OCI-LY1 (cell line): ENCODE measurements around the gene LBHD2.

Experiments used
- H2AFZ ChIP-seq: fragments of 200-600 bp; sonication (generic), shearing (Covaris generic); 2 replicates; pipeline ENCODE4 v1.6.0; 2014; ENCODE audit warnings: antibody characterized with exemption, mild to moderate bottlenecking, low read length
- H3F3A ChIP-seq: fragments of 200-600 bp; sonication (generic), shearing (Covaris generic); 2 replicates; pipeline ENCODE4 v1.6.0; 2014; ENCODE audit warnings: mild to moderate bottlenecking, antibody characterized with exemption, low read length, moderate library complexity; ENCODE audit not compliant: insufficient read depth
- H3K27ac ChIP-seq: fragments of 200-600 bp; sonication (generic); 2 replicates; pipeline ENCODE4 v1.5.1; 2014; ENCODE audit warnings: low read length, mixed run types, mild to moderate bottlenecking, low read depth; ENCODE audit not compliant: poor library complexity, severe bottlenecking
- H3K27me3 ChIP-seq: fragments of 200-600 bp; sonication (generic); 2 replicates; pipeline ENCODE4 v1.6.0; 2014; ENCODE audit warnings: antibody characterized with exemption, mild to moderate bottlenecking, low read length, moderate library complexity; ENCODE audit not compliant: insufficient read depth
- H3K36me3 ChIP-seq: fragments of 200-600 bp; sonication (generic); 2 replicates; pipeline ENCODE4 v1.6.1; 2014; ENCODE audit warnings: mild to moderate bottlenecking, antibody characterized with exemption, low read length, moderate library complexity, mixed read lengths; ENCODE audit not compliant: insufficient read depth
- H3K4me1 ChIP-seq: fragments of 200-600 bp; sonication (generic); 2 replicates; pipeline ENCODE4 v1.5.1; 2014; ENCODE audit warnings: mild to moderate bottlenecking, low read length, moderate library complexity; ENCODE audit not compliant: insufficient read depth, severe bottlenecking
- H3K4me2 ChIP-seq: fragments of 200-600 bp; sonication (generic), shearing (Covaris generic); 2 replicates; pipeline ENCODE4 v1.6.1; 2014; ENCODE audit warnings: low read length
- H3K4me3 ChIP-seq: fragments of 200-600 bp; sonication (generic); 2 replicates; pipeline ENCODE4 v1.5.1; 2014; ENCODE audit warnings: low read length, low read depth, mild to moderate bottlenecking, mixed read lengths; ENCODE audit not compliant: poor library complexity, severe bottlenecking
- H3K79me2 ChIP-seq: fragments of 200-600 bp; shearing (Covaris generic); 2 replicates; pipeline ENCODE4 v1.6.1; 2016; ENCODE audit warnings: mixed run types, low read length, mixed read lengths; ENCODE audit not compliant: insufficient read depth
- H3K9ac ChIP-seq: fragments of 200-600 bp; sonication (generic), shearing (Covaris generic); 2 replicates; pipeline ENCODE4 v1.6.1; 2014; ENCODE audit warnings: mild to moderate bottlenecking, low read length, mixed read lengths
- H3K9me2 ChIP-seq: fragments of 200-600 bp; sonication (generic), shearing (Covaris generic); 2 replicates; pipeline ENCODE4 v1.6.1; 2014; ENCODE audit warnings: low read depth, mild to moderate bottlenecking, low read length, mixed read lengths
- H3K9me3 ChIP-seq: fragments of 200-600 bp; shearing (Covaris generic); 2 replicates; pipeline ENCODE4 v1.6.1; 2014; ENCODE audit warnings: low read length, mixed read lengths
- H4K20me1 ChIP-seq: fragments of 200-600 bp; sonication (generic), shearing (Covaris generic); 2 replicates; pipeline ENCODE4 v1.6.0; 2016; ENCODE audit warnings: mild to moderate bottlenecking, low read length; ENCODE audit not compliant: insufficient read depth
- EZH2 ChIP-seq: fragments of 200-600 bp; sonication (generic), shearing (Covaris generic); IDR thresholded peaks from 2 replicates; pipeline ENCODE4 v1.8.0; 2017; ENCODE audit warnings: borderline replicate concordance, mixed run types, mild to moderate bottlenecking, antibody characterized with exemption, low read length, moderate library complexity, mixed read lengths
- TF ChIP-seq, protein P1 (sequence below): fragments of 200-600 bp; sonication (generic), shearing (Covaris generic); IDR thresholded peaks from 2 replicates; pipeline ENCODE4 v1.5.1; 2017; ENCODE audit warnings: mild to moderate bottlenecking, antibody characterized with exemption, low read length, moderate library complexity, mixed read lengths

LBHD2 gene

DNA sequence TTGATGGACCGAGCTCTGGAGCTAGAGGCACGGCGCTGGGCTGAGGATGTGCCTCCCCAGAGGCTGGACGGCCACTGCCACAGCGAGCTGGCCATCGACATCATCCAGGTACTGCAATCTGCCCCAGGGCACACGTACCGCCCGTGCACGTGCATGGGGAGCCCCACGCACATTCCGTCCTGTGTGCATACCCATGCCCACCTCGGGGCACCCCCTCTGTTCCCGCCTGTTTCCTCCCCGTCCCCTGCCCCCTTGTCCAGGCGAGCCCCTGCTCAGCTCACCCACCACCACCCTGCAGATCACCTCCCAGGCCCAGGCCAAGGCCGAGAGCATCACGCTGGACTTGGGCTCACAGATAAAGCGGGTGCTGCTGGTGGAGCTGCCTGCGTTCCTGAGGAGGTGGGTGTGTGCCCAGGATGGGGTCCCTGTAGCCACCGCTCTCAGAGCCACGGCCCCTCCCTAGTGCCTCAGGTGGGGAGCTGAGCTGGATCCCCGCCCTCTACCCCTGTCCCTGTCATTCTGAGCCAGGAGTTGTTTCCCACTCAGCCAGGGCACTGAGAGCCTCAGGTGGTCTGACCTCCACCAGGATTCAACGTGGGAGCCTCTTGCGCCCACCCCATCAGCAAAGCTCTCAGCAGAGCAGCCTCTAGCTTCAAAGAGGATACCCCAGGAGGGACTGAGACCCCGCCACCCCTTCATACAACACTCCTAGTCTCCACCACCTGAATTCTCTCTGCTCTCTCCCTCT lies 46.2 kb downstream of the LBHD2 start:
- Histone ChIP-seq H3K36me3 (no peaks in the 10 kb centered on the region), H3K4me1 (no peaks in the 10 kb centered on the region), H3K4me2 (no peak overlapping the region), H3K27me3 (peaks cover 13% of the 10 kb centered on the region; the same call in 1 of the 2 replicates), H3K4me3 (no peak overlapping the region), H3K9ac (no peak overlapping the region), H3F3A (no peaks in the 10 kb centered on the region), H2AFZ (no peak overlapping the region), H3K79me2 (no peaks in the 10 kb centered on the region), H3K9me3 (no peaks in the 10 kb centered on the region), H4K20me1 (no peaks in the 10 kb centered on the region), H3K27ac (no peak overlapping the region), H3K9me2 (no peaks in the 10 kb centered on the region)
- no peak for TF ChIP-seq EZH2
- TF ChIP-seq, protein P1, sequence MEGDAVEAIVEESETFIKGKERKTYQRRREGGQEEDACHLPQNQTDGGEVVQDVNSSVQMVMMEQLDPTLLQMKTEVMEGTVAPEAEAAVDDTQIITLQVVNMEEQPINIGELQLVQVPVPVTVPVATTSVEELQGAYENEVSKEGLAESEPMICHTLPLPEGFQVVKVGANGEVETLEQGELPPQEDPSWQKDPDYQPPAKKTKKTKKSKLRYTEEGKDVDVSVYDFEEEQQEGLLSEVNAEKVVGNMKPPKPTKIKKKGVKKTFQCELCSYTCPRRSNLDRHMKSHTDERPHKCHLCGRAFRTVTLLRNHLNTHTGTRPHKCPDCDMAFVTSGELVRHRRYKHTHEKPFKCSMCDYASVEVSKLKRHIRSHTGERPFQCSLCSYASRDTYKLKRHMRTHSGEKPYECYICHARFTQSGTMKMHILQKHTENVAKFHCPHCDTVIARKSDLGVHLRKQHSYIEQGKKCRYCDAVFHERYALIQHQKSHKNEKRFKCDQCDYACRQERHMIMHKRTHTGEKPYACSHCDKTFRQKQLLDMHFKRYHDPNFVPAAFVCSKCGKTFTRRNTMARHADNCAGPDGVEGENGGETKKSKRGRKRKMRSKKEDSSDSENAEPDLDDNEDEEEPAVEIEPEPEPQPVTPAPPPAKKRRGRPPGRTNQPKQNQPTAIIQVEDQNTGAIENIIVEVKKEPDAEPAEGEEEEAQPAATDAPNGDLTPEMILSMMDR: no peak

DNA sequence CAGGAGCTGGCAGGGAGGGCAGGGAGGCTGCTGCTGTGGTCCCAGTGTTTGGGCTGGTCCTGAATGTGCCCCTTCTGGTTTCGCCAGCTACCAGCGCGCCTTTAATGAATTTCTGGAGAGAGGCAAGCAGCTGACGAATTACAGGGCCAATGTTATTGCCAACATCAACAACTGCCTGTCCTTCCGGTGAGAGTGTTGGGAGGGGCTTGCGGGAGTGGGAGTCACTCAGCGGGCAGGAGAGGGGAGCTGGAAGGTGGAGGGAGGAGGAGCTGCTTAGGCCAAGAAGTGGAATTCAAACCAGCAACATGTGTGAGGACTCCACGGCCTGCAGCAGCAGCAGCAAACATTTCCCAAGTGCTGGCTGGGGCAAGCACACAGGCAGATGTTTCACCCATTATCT lies 47.0 kb downstream of the LBHD2 start:
- Histone ChIP-seq H3K9me3 (no peaks in the 10 kb centered on the region), H3K4me2 (no peak overlapping the region), H3K9me2 (no peaks in the 10 kb centered on the region), H3K4me1 (no peaks in the 10 kb centered on the region), H3K27me3 (peaks cover 9% of the 10 kb centered on the region; the same call in 1 of the 2 replicates), H4K20me1 (no peaks in the 10 kb centered on the region), H3K9ac (no peak overlapping the region), H2AFZ (no peak overlapping the region), H3K79me2 (no peaks in the 10 kb centered on the region), H3K36me3 (no peaks in the 10 kb centered on the region), H3K27ac (no peak overlapping the region), H3F3A (no peaks in the 10 kb centered on the region), H3K4me3 (no peak overlapping the region)
- TF ChIP-seq EZH2: no peak
- TF ChIP-seq, protein P1: no peak

DNA sequence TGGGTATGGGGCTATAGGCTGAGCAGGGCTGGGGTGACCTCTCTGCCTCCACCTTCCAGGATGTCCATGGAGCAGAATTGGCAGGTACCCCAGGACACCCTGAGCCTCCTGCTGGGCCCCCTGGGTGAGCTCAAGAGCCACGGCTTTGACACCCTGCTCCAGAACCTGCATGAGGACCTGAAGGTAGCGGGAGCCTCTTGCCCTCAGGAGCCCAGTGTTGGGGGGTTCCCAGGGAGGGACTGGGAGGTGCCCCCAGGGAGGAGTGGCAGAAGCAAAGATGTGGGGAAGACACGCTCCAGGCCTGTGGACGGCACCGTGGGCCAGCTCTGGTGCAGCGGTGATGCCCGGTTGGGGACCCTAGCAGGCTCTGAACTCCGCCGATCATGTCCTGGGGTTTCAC lies 47.6 kb downstream of the LBHD2 start:
- Histone ChIP-seq H3K9me2 (no peaks in the 10 kb centered on the region), H3K4me2 (no peak overlapping the region), H3K4me3 (no peak overlapping the region), H3K4me1 (no peaks in the 10 kb centered on the region), H3K36me3 (no peaks in the 10 kb centered on the region), H3K79me2 (no peaks in the 10 kb centered on the region), H3K27ac (no peak overlapping the region), H3F3A (no peaks in the 10 kb centered on the region), H3K9ac (no peak overlapping the region), H3K9me3 (no peaks in the 10 kb centered on the region), H4K20me1 (no peaks in the 10 kb centered on the region), H3K27me3 (peaks cover 9% of the 10 kb centered on the region; the same call in 1 of the 2 replicates), H2AFZ (no peak overlapping the region)
- TF ChIP-seq EZH2: no peak
- TF ChIP-seq, protein P1: no peak
